GM21737 (cell line): ENCODE data around the gene ZER1.
A peak's percentile ranks its signal among the peaks of the same experiment; 100 is the strongest.
"Not testable (repeated sequence)": the region's sequence is repeated elsewhere in the genome, so short reads cannot be mapped to it uniquely, and the experiment has no call there.

ENCODE experiments used
- ATAC-seq: cut with Tn5 transposase; IDR thresholded peaks from one replicate; pipeline ENCODE4 v1.9.1; 2021; ENCODE audit warnings: mild to moderate bottlenecking, moderate library complexity; ENCODE audit not compliant: unreplicated experiment

Gene ZER1

GRCh38 chr9:128771745-128772519, at the start of gene ZER1:
Gene ZER1, minus strand, starts transcription at chr9:128771927. Its CDS starts 16,362 bp downstream, at chr9:128755565.
- peak; percentile 92 for ATAC-seq

GRCh38 chr9:128820665-128821583, 49.2 kb upstream of the ZER1 start:
- no peak for ATAC-seq

GRCh38 chr9:128819716-128820664, 48.3 kb upstream of the ZER1 start:
- no peak for ATAC-seq

GRCh38 chr9:128818839-128819715, 47.4 kb upstream of the ZER1 start:
- peak; percentile 19 for ATAC-seq

GRCh38 chr9:128818099-128818838, 46.5 kb upstream of the ZER1 start, which contains the start of gene ENDOG:
Gene ENDOG, plus strand, starts transcription at chr9:128818500. Its CDS starts 185 bp downstream, at chr9:128818685.
- peak; percentile 88 for ATAC-seq

- ATAC-seq = no peak
These were observed 39.1 kb upstream of the ZER1 start for GRCh38 chr9:128810873-128811272.

- ATAC-seq = no peak
These were observed 38.1 kb upstream of the ZER1 start for GRCh38 chr9:128809831-128810230.

GRCh38 chr9:128809036-128809599, 37.4 kb upstream of the ZER1 start:
- no peak for ATAC-seq

GRCh38 chr9:128808543-128808942, 36.8 kb upstream of the ZER1 start:
- ATAC-seq = no peak

GRCh38 chr9:128807827-128808226, 36.1 kb upstream of the ZER1 start:
- no peak for ATAC-seq

- no peak for ATAC-seq
These were observed 33.9 kb upstream of the ZER1 start for GRCh38 chr9:128805661-128806060.

- no peak for ATAC-seq
These were observed 30.8 kb upstream of the ZER1 start for GRCh38 chr9:128802482-128802881.

GRCh38 chr9:128800061-128800460, 28.3 kb upstream of the ZER1 start:
- ATAC-seq = no peak

GRCh38 chr9:128798896-128799295, 27.2 kb upstream of the ZER1 start:
- ATAC-seq = no peak

GRCh38 chr9:128794961-128795360, 23.2 kb upstream of the ZER1 start:
- not testable (repeated sequence) for ATAC-seq

- ATAC-seq = no peak
These were observed 21.4 kb upstream of the ZER1 start for GRCh38 chr9:128792978-128793686.

- ATAC-seq = no peak
These were observed 20.4 kb upstream of the ZER1 start for GRCh38 chr9:128792134-128792533.

GRCh38 chr9:128790536-128790935, 18.8 kb upstream of the ZER1 start:
- ATAC-seq = no peak
